Activated T-cell treated with anti-CD3 and anti-CD28 coated beads, Interleukin-2, amount 50 U/mL, for 4 hours (primary cell): ENCODE measurements around the gene CASP7. TPM values are rescaled to one million over a fixed set of nuclear protein-coding genes. Genes with fewer than 3 reads are reported as not detected.
"Not testable (repeated sequence)": the region's sequence is repeated elsewhere in the genome, so short reads cannot be mapped to it uniquely, and the experiment has no call there.

Experiments
- ATAC-seq, 2 donors: fragments of 200-7000 bp; cut with Tn5 transposase; one replicate each; pipeline ENCODE4 v1.10.0; 2021
- DNase-seq: peaks from one replicate; pipeline ENCODE4 v3.0.0-alpha.2; 2020
- H3K27me3 Mint-ChIP-seq: one replicate; pipeline ENCODE4 v1.8.0; 2021; ENCODE audit warnings: low read depth, mixed read lengths
- H3K36me3 Mint-ChIP-seq: one replicate; pipeline ENCODE4 v1.8.0; 2022; ENCODE audit warnings: mixed read lengths; ENCODE audit not compliant: insufficient read depth
- H3K4me1 Mint-ChIP-seq: one replicate; pipeline ENCODE4 v1.8.0; 2021; ENCODE audit warnings: low read depth, mixed read lengths
- H3K4me3 Mint-ChIP-seq: one replicate; pipeline ENCODE4 v1.8.0; 2021; ENCODE audit warnings: mild to moderate bottlenecking, moderate library complexity, mixed read lengths
- H3K9me3 Mint-ChIP-seq: one replicate; pipeline ENCODE4 v1.8.0; 2021; ENCODE audit warnings: mixed read lengths
- total RNA-seq, 3 donors: library from RNA; stranded (reverse); gene quantifications; one replicate each; pipeline ENCODE4 v1.2.1, GENCODE V29; 2021

Gene CASP7
- total RNA-seq, 3 donors from 2014 or later, result 7.7 to 12.1 (median 9.8) TPM

DNA sequence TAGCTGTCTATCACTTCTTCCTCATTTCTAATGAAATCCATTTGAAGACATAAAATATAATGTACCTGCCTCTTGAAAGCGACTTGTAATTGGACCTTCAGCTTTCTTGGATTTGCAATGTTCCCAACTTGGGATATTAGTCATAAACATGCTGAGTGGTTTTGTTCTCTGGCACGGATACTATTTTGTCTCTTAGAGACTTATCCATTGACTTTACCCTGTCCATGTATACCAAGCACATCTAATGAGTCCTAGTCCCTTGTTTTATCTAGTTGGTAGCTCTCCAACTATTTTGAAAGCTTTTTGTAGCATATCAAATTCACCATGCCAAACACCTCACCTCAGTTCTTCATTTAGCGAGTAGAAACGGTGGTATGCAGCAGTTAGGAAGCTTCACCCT is 90.6 kb downstream of the CASP7 start:
- peaks cover 29% of the 10 kb centered on the region for H3K27me3 Mint-ChIP-seq
- no peaks in the 10 kb centered on the region for H3K4me1 Mint-ChIP-seq
- H3K36me3 Mint-ChIP-seq, result no peaks in the 10 kb centered on the region
- no peaks in the 10 kb centered on the region for H3K9me3 Mint-ChIP-seq
- ATAC-seq, result no peak
- no peak overlapping the region for H3K4me3 Mint-ChIP-seq
- no peak for DNase-seq

DNA sequence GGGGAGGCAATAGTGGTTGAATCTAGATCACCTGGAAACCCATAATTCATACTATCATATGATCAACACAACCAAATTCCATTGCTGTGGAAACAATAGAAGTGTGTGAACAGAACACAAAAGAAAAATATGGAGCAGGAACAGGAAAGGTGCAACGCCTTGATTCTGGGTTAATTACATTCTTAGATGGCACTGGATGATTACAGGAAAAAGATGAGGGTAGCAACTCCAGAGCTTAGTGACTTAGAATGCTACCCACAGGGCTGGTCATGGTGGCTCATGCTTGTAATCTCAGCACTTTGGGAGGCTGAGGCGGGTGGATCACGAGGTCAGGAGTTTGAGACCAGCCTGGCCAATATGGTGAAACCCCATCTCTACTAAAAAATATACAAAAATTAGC is 91.4 kb downstream of the CASP7 start:
- not testable (repeated sequence) for H3K9me3 Mint-ChIP-seq, ATAC-seq, H3K4me1 Mint-ChIP-seq, H3K4me3 Mint-ChIP-seq, DNase-seq, H3K36me3 Mint-ChIP-seq
- H3K27me3 Mint-ChIP-seq, result peaks cover 29% of the 10 kb centered on the region

GRCh38 chr10:113775686-113776294 is 96.1 kb downstream of the CASP7 start:
- H3K36me3 Mint-ChIP-seq, result no peaks in the 10 kb centered on the region
- ATAC-seq, result no peak
- no peaks in the 10 kb centered on the region for H3K4me1 Mint-ChIP-seq
- peaks cover 13% of the 10 kb centered on the region for H3K27me3 Mint-ChIP-seq
- no peak overlapping the region for H3K4me3 Mint-ChIP-seq
- DNase-seq, result no peak
- H3K9me3 Mint-ChIP-seq, result no peaks in the 10 kb centered on the region

DNA sequence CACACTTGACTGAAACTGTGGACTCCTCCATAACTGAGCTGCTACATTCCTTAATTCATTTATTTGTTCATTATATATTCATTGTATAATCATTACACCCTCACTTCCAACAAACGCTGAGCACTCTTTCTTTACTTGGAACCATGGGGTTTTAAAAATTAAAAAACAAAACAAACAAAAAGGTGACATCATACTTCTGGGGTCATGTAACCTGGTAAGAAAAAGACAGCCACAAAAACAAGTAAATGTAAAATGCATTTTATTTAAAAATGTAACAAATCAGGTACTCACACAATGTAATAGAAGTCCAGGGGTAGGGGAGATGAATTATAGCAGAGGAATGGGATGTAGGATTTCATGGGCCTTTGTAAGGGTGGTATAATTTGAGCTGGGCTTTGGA is 96.8 kb downstream of the CASP7 start:
- Mint-ChIP-seq H3K9me3 (no peaks in the 10 kb centered on the region), H3K4me1 (no peaks in the 10 kb centered on the region), H3K36me3 (no peaks in the 10 kb centered on the region), H3K4me3 (no peak overlapping the region), H3K27me3 (peaks cover 10% of the 10 kb centered on the region)
- ATAC-seq, result no peak
- DNase-seq, result no peak

Other genes with a start within 250 kb of the CASP7 start
- under 1 TPM in 1 of 3 donors, not detected in 2; 0.08 TPM for gene HABP2, start 126.9 kb upstream of the CASP7 start, total RNA-seq
- not detected for gene NRAP, start 15.9 kb upstream of the CASP7 start, total RNA-seq
- not detected for gene PLEKHS1, start 71.8 kb downstream of the CASP7 start, total RNA-seq
- 10 to 100 TPM; 10.8 to 11.9 (median 11.7) TPM for gene DCLRE1A, start 174.2 kb downstream of the CASP7 start, total RNA-seq
- 10 to 100 TPM; 19.9 to 23.5 (median 20.8) TPM for gene NHLRC2, start 174.7 kb downstream of the CASP7 start, total RNA-seq